K562 (cell line): ENCODE data around the gene LAMTOR1. TPM values are rescaled to one million over a fixed set of nuclear protein-coding genes. Genes with fewer than 3 reads are reported as not detected.
A peak's percentile ranks its signal among the peaks of the same experiment; 100 is the strongest.

ENCODE experiments used
- ATAC-seq: fragments of 200-7000 bp; cut with Tn5 transposase; 3 replicates; pipeline ENCODE4 v1.9.1; 2020; ENCODE audit warnings: moderate library complexity
- BruUV-seq: library from RNA; stranded (reverse); fragments of 400-500 nt; replicated peaks from 2 replicates; lab custom pipeline; 2021; lab: Mats Ljungman, UMichigan
- CTCF ChIA-PET: fragments of 300-600 bp; formaldehyde crosslinking; extraction: SDS; loops from one replicate; lab custom pipeline; 2021; ENCODE audit warnings: low intra/inter-chr PET ratio; lab: Yijun Ruan, JAX
- POLR2A ChIA-PET: fragments of 300-600, 350-650 bp; sonication (Branson Sonifier 250); formaldehyde crosslinking; extraction: SDS; loops from one replicate; lab custom pipeline; 2021; ENCODE audit warnings: antibody characterized with exemption, inconsistent platforms; lab: Yijun Ruan, JAX
- DNase-seq, 4 experiments: peaks; one replicate each; pipeline versions ENCODE4 v3.0.0 to v3.0.0-alpha.2; 2011 to 2018; ENCODE audit warnings: low spot score in 3 of 4, mixed read lengths in 3 of 4; ENCODE audit errors: extremely low read depth in 1 of 4
- FAIRE-seq: peaks from 2 replicates; lab custom pipeline; 2011; peaks lifted over from hg19 to GRCh38; lab: Jason Lieb, UNC
- H2AFZ ChIP-seq: 2 replicates; pipeline ENCODE4 v1.6.0; 2011; ENCODE audit warnings: low read depth, low read length, control low read depth, inconsistent platforms
- H3K27ac ChIP-seq: fragments of 200-600 bp; 3 replicates; pipeline ENCODE4 v1.8.0; 2011; ENCODE audit warnings: low read depth, mild to moderate bottlenecking, control low read depth, inconsistent platforms, low read length, moderate library complexity, mixed read lengths; ENCODE audit errors: extremely low read depth
- H3K27me3 ChIP-seq, 2 experiments: fragments of 300-600 bp in 1 of 2; 2 replicates in 1 of 2; 3 replicates in 1 of 2; pipeline versions ENCODE4 v1.6.0 to v1.8.0; 2011; ENCODE audit warnings: inconsistent platforms in 2 of 2, low read length in 2 of 2, mild to moderate bottlenecking in 1 of 2, mixed read lengths in 1 of 2, moderate library complexity in 1 of 2; ENCODE audit not compliant: control insufficient read depth in 2 of 2, insufficient read depth in 2 of 2
- H3K36me3 ChIP-seq: fragments of 300-600 bp; 3 replicates; pipeline ENCODE4 v1.8.0; 2011; ENCODE audit warnings: mild to moderate bottlenecking, low read length, inconsistent platforms; ENCODE audit not compliant: control insufficient read depth, insufficient read depth
- H3K4me1 ChIP-seq, 2 experiments: fragments of 200-600 bp in 1 of 2; replicated peaks in 1 of 2; 2 replicates in 1 of 2; 3 replicates in 1 of 2; pipeline versions ENCODE4 v1.5.1 to v1.8.0; 2011; ENCODE audit warnings: inconsistent platforms in 2 of 2, low read length in 2 of 2, mild to moderate bottlenecking in 1 of 2, mixed read lengths in 1 of 2, moderate library complexity in 1 of 2; ENCODE audit not compliant: control insufficient read depth in 2 of 2, insufficient read depth in 2 of 2
- H3K4me2 ChIP-seq: 2 replicates; pipeline ENCODE4 v1.6.1; 2011; ENCODE audit warnings: low read length, control low read depth, inconsistent platforms, mixed read lengths; ENCODE audit not compliant: insufficient read depth
- H3K4me3 ChIP-seq: fragments of 200-600 bp; sonication (generic), shearing (Covaris generic); 2 replicates; pipeline ENCODE4 v1.5.1; 2016; ENCODE audit warnings: control low read depth, inconsistent platforms
- H3K79me2 ChIP-seq: fragments of 200-600 bp; 3 replicates; pipeline ENCODE4 v1.8.0; 2011; ENCODE audit warnings: low read length, inconsistent platforms; ENCODE audit not compliant: control insufficient read depth, insufficient read depth
- H3K9ac ChIP-seq, 2 experiments: 2 replicates each; pipeline versions ENCODE4 v1.6.0 to v1.6.1; 2011; ENCODE audit warnings: low read depth in 2 of 2, low read length in 2 of 2, control low read depth in 1 of 2, inconsistent platforms in 1 of 2, mild to moderate bottlenecking in 1 of 2, mixed read lengths in 1 of 2; ENCODE audit not compliant: insufficient read depth in 1 of 2
- H3K9me1 ChIP-seq: one replicate; pipeline ENCODE4 v1.6.0; 2011; ENCODE audit warnings: inconsistent platforms, mild to moderate bottlenecking, low read length, moderate library complexity; ENCODE audit not compliant: control insufficient read depth, insufficient read depth
- H3K9me3 ChIP-seq: replicated peaks from 2 replicates; pipeline ENCODE4 v1.5.1; 2011; ENCODE audit warnings: low read depth, low read length, inconsistent platforms; ENCODE audit not compliant: control insufficient read depth, insufficient read depth
- H4K20me1 ChIP-seq: replicated peaks from 2 replicates; pipeline ENCODE4 v1.6.1; 2011; ENCODE audit warnings: low read length, inconsistent platforms, mixed read lengths; ENCODE audit not compliant: control insufficient read depth, insufficient read depth
- PTBP1 ChIP-seq: fragments of 200-400 bp; formaldehyde crosslinking; IDR thresholded peaks from 2 replicates; pipeline ENCODE4 v1.6.1; 2017; ENCODE audit warnings: low read depth, low read length
- RREB1 ChIP-seq: fragments of 250-450 bp; sonication (Bioruptor Pico); IDR thresholded peaks from 2 replicates; pipeline ENCODE4 v1.4.0; 2020
- SRSF3 ChIP-seq: fragments of 200-400 bp; formaldehyde crosslinking; IDR thresholded peaks from 2 replicates; pipeline ENCODE4 v1.6.1; 2016; ENCODE audit warnings: mild to moderate bottlenecking, low read length, moderate library complexity; ENCODE audit not compliant: insufficient read depth
- ZNF263 ChIP-seq: sonication (generic); formaldehyde crosslinking; IDR thresholded peaks from 2 replicates; pipeline ENCODE4 v1.8.0; 2022; ENCODE audit warnings: mild to moderate bottlenecking, missing genetic modification reagents, borderline replicate concordance
- ZNF75A ChIP-seq: fragments of 450-650 bp; formaldehyde crosslinking; IDR thresholded peaks from 2 replicates; pipeline ENCODE4 v1.4.0; 2020; ENCODE audit warnings: mild to moderate bottlenecking
- WGBS: fragments of 100-300 bp; shearing (Covaris generic); methylation state at CpG from one replicate; pipeline ENCODE4 v1.1.6; 2016; ENCODE audit warnings: low coverage, mixed read lengths; ENCODE audit not compliant: insufficient coverage; ENCODE audit errors: missing lambda C conversion rate; 5-methylcytosine and 5-hydroxymethylcytosine counted together
- in situ Hi-C: fragments of 300-500 bp; cut with MboI; formaldehyde crosslinking; loops from 4 replicates; pipeline ENCODE4 v1.15.0; 2018; ENCODE audit warnings: inconsistent platforms, mixed read lengths
- intact Hi-C: fragments of 100-400 bp; cut with micrococcal nuclease; formaldehyde crosslinking; loops from 2 replicates; pipeline ENCODE4 v1.14.2; 2022
- polyA plus RNA-seq, 8 experiments: library from polyadenylated mRNA; depleted of rRNA in 4 of 8; stranded (reverse) in 5 of 8; unstranded in 3 of 8; fragments of >200 nt; fragmentation: Nextera tagmentation in 2 of 8; fragmentation: Illumina TruSeq in 1 of 8; extraction: Ambion mirVana in 2 of 8; extraction: Trizol in 1 of 8; gene quantifications; 2 replicates each; pipeline versions ENCODE4 v1.2.1 to v1.2.3, GENCODE V29; 2011 to 2014; ENCODE audit warnings: inconsistent platforms in 1 of 8, missing spikeins in 1 of 8
- total RNA-seq, 7 experiments: library from RNA; depleted of rRNA in 6 of 7; stranded (reverse); fragments of >200 nt in 6 of 7; fragmentation: Illumina TruSeq in 2 of 7; extraction: Trizol in 2 of 7; gene quantifications; 2 replicates each; pipeline versions ENCODE4 v1.2.1 to v1.2.3, GENCODE V29; 2011 to 2021; ENCODE audit warnings: low replicate concordance in 1 of 7

LAMTOR1 gene
- total and polyA plus RNA-seq, 9 of the 15 experiments (the other 6 are each of a cell fraction or from before 2014, with no cell fraction given): 62.6 to 104 (median 85.3) TPM

GRCh38 chr11:72058416-72059034 lies 44.6 kb downstream of the LAMTOR1 start:
- no TSS peak for BruUV-seq
- intact Hi-C loops: no loop called here

More at GRCh38 chr11:72058416-72059034, 44.6 kb downstream of the LAMTOR1 start:
- H3K4me3 ChIP-seq: no peak overlapping the region
- no peaks in the 10 kb centered on the region for H3K27me3 ChIP-seq
- H3K79me2 ChIP-seq: peaks cover 32% of the 10 kb centered on the region
- no peaks in the 10 kb centered on the region for H3K9me1 ChIP-seq
- H2AFZ ChIP-seq: no peak overlapping the region
- no peaks in the 10 kb centered on the region for H3K9me3 ChIP-seq
- TF ChIP-seq SRSF3 (no peak), ZNF75A (CRISPR knock-in tag) (no peak), PTBP1 (no peak), RREB1 (CRISPR knock-in tag) (no peak), ZNF263 (CRISPR knock-in tag) (peak; percentile 72)
- TF ChIP-seq, all 486 proteins: peak for 1
- DNase-seq (no peak), FAIRE-seq (no peak), ATAC-seq (peak; percentile 56)
- Histone ChIP-seq H3K9ac (no peak overlapping the region), H3K27ac (no peak overlapping the region), H3K36me3 (peaks cover 36% of the 10 kb centered on the region), H3K4me1 (no peaks in the 10 kb centered on the region; a peak in 1 of 5 replicates), H3K4me2 (no peak overlapping the region), H4K20me1 (no peaks in the 10 kb centered on the region)
- ChIA-PET POLR2A (interaction anchor here (1.2 to 1.5 kb wide), 3 partner anchors 10 to 16 kb away, joined by 3 to 4 read pairs (median 4); no protein-coding TSS in a partner anchor), CTCF (no interaction called here)
- in situ Hi-C loops: no loop called here
- 68% methylated on average over 3 of the region's 3 CpGs for WGBS
